H1 (cell line): ENCODE results near the gene UPK3B. TPM values are rescaled to one million over a fixed set of nuclear protein-coding genes. Genes with fewer than 3 reads are reported as not detected.
"Not testable (repeated sequence)": the region's sequence is repeated elsewhere in the genome, so short reads cannot be mapped to it uniquely, and the experiment has no call there.

Experiments used
- CTCF ChIA-PET: fragments of 300-600 bp; sonication (Branson Sonifier 250); formaldehyde crosslinking; loops from one replicate; lab custom pipeline; 2021; ENCODE audit not compliant: partially characterized antibody; lab: Charles Lee
- POLR2A ChIA-PET: fragments of 300-600 bp; sonication (Branson Sonifier 250); formaldehyde crosslinking; loops from one replicate; lab custom pipeline; 2021; ENCODE audit warnings: inconsistent platforms; ENCODE audit not compliant: partially characterized antibody; lab: Charles Lee
- DNase-seq, 2 experiments: peaks; one replicate each; pipeline versions ENCODE4 v3.0.0 to v3.0.0-alpha.2; 2010 to 2022; ENCODE audit warnings: low spot score in 2 of 2, low read depth in 1 of 2, mixed read lengths in 1 of 2
- FAIRE-seq: peaks from 2 replicates; lab custom pipeline; 2011; peaks lifted over from hg19 to GRCh38; lab: Jason Lieb, UNC
- H2AFZ ChIP-seq: 2 replicates; pipeline ENCODE4 v1.8.1; 2012; ENCODE audit warnings: low read length, inconsistent platforms
- H2AK5ac ChIP-seq: 2 replicates; pipeline ENCODE4 v1.6.1; 2013; ENCODE audit warnings: low read depth, low read length
- H2BK120ac ChIP-seq: replicated peaks from 2 replicates; pipeline ENCODE3; 2013; ENCODE audit warnings: low read depth, low read length, inconsistent platforms
- H2BK12ac ChIP-seq: 2 replicates; pipeline ENCODE4 v1.6.1; 2013; ENCODE audit warnings: low read depth, low read length
- H2BK15ac ChIP-seq: 2 replicates; pipeline ENCODE4 v1.6.1; 2013; ENCODE audit warnings: low read length
- H2BK20ac ChIP-seq: 2 replicates; pipeline ENCODE4 v1.6.1; 2013; ENCODE audit warnings: low read length
- H2BK5ac ChIP-seq: 2 replicates; pipeline ENCODE4 v1.6.1; 2013; ENCODE audit warnings: low read depth, low read length
- H3K14ac ChIP-seq: 2 replicates; pipeline ENCODE4 v1.6.1; 2013; ENCODE audit warnings: inconsistent platforms; ENCODE audit not compliant: insufficient read length
- H3K18ac ChIP-seq: 2 replicates; pipeline ENCODE4 v1.6.1; 2013; ENCODE audit warnings: low read length; ENCODE audit errors: extremely low read depth
- H3K23ac ChIP-seq: 2 replicates; pipeline ENCODE4 v1.6.1; 2013; ENCODE audit warnings: inconsistent platforms; ENCODE audit not compliant: insufficient read length
- H3K23me2 ChIP-seq: 2 replicates; pipeline ENCODE4 v1.6.1; 2013; ENCODE audit warnings: low read depth, low read length
- H3K27ac ChIP-seq: 2 replicates; pipeline ENCODE4 v1.6.1; 2011; ENCODE audit warnings: low read depth, low read length, inconsistent platforms
- H3K27me3 ChIP-seq, 4 experiments: replicated peaks in 1 of 4; 1 replicate in 1 of 4; 2 replicates in 3 of 4; pipeline versions ENCODE4 v1.6.1 to v1.8.1; 2011 to 2013; ENCODE audit warnings: low read length in 3 of 4, mild to moderate bottlenecking in 3 of 4, inconsistent platforms in 2 of 4, mixed read lengths in 2 of 4, moderate library complexity in 1 of 4; ENCODE audit not compliant: control insufficient read depth in 3 of 4, insufficient read depth in 3 of 4; ENCODE audit errors: extremely low read depth in 1 of 4
- H3K36me3 ChIP-seq, 4 experiments: 2 replicates each; pipeline versions ENCODE4 v1.6.1 to v1.8.1; 2011 to 2013; ENCODE audit warnings: mild to moderate bottlenecking in 4 of 4, low read length in 3 of 4, moderate library complexity in 2 of 4, control low read depth in 1 of 4, inconsistent platforms in 1 of 4; ENCODE audit not compliant: insufficient read depth in 4 of 4, control insufficient read depth in 2 of 4
- H3K4ac ChIP-seq: replicated peaks from 2 replicates; pipeline ENCODE3; 2013; ENCODE audit warnings: low read length, low read depth, mixed read lengths, inconsistent platforms; ENCODE audit not compliant: insufficient read length
- H3K4me1 ChIP-seq, 4 experiments: replicated peaks in 1 of 4; 1 replicate in 1 of 4; 2 replicates in 3 of 4; pipeline versions ENCODE4 v1.6.1 to v1.8.1; 2011 to 2013; ENCODE audit warnings: low read length in 3 of 4, inconsistent platforms in 2 of 4, mixed read lengths in 1 of 4; ENCODE audit not compliant: insufficient read depth in 4 of 4, control insufficient read depth in 3 of 4
- H3K4me2 ChIP-seq, 2 experiments: 2 replicates each; pipeline versions ENCODE4 v1.6.1 to v1.8.1; 2011 to 2013; ENCODE audit warnings: low read depth in 2 of 2, low read length in 2 of 2, control low read depth in 1 of 2, inconsistent platforms in 1 of 2, mild to moderate bottlenecking in 1 of 2; ENCODE audit not compliant: insufficient read depth in 1 of 2
- H3K4me3 ChIP-seq, 4 experiments: fragments of 200-600, 300-600 bp in 1 of 4; sonication (generic), shearing (Covaris generic), sonication (Bioruptor Twin) in 1 of 4; 2 replicates each; pipeline versions ENCODE4 v1.5.1 to v1.8.1; 2011 to 2016; ENCODE audit warnings: low read length in 4 of 4, low read depth in 3 of 4, control low read depth in 2 of 4, inconsistent platforms in 2 of 4, mild to moderate bottlenecking in 2 of 4, mixed read lengths in 1 of 4, moderate library complexity in 1 of 4; ENCODE audit not compliant: insufficient read depth in 2 of 4; ENCODE audit errors: extremely low read depth in 1 of 4
- H3K56ac ChIP-seq: replicated peaks from 2 replicates; pipeline ENCODE3; 2013; ENCODE audit warnings: low read depth, mild to moderate bottlenecking, mixed read lengths, low read length, inconsistent platforms; ENCODE audit not compliant: insufficient read length
- H3K79me1 ChIP-seq: 2 replicates; pipeline ENCODE4 v1.6.1; 2013; ENCODE audit warnings: low read depth, low read length, control low read depth
- H3K79me2 ChIP-seq, 2 experiments: 2 replicates each; pipeline versions ENCODE4 v1.6.1 to v1.8.1; 2012 to 2013; ENCODE audit warnings: low read length in 2 of 2, mild to moderate bottlenecking in 2 of 2, inconsistent platforms in 1 of 2; ENCODE audit not compliant: insufficient read depth in 2 of 2, control insufficient read depth in 1 of 2
- H3K9ac ChIP-seq, 4 experiments: replicated peaks in 1 of 4; 1 replicate in 1 of 4; 2 replicates in 3 of 4; pipeline versions ENCODE4 v1.6.1 to v1.8.1; 2011 to 2013; ENCODE audit warnings: low read depth in 3 of 4, low read length in 3 of 4, control low read depth in 2 of 4, mild to moderate bottlenecking in 2 of 4, moderate library complexity in 2 of 4, inconsistent platforms in 1 of 4; ENCODE audit errors: extremely low read depth in 1 of 4
- H3K9me3 ChIP-seq, 2 experiments: 2 replicates each; pipeline versions ENCODE4 v1.6.1 to v1.8.1; 2012 to 2013; ENCODE audit warnings: mild to moderate bottlenecking in 2 of 2, moderate library complexity in 2 of 2, control low read depth in 1 of 2, inconsistent platforms in 1 of 2, low read depth in 1 of 2, low read length in 1 of 2, mixed read lengths in 1 of 2; ENCODE audit not compliant: insufficient read depth in 2 of 2
- H4K20me1 ChIP-seq, 2 experiments: replicated peaks in 1 of 2; 2 replicates each; pipeline versions ENCODE3 to v1.8.1; 2011 to 2013; ENCODE audit warnings: inconsistent platforms in 2 of 2, low read length in 2 of 2, mild to moderate bottlenecking in 1 of 2; ENCODE audit not compliant: insufficient read depth in 2 of 2, control insufficient read depth in 1 of 2
- H4K5ac ChIP-seq: 2 replicates; pipeline ENCODE4 v1.6.1; 2013; ENCODE audit warnings: low read length, low read depth, mixed read lengths, inconsistent platforms; ENCODE audit not compliant: insufficient read length
- H4K8ac ChIP-seq: 2 replicates; pipeline ENCODE4 v1.8.0; 2013; ENCODE audit warnings: mild to moderate bottlenecking, moderate library complexity, low read length, inconsistent platforms; ENCODE audit not compliant: insufficient read depth; ENCODE audit errors: extremely low read depth
- H4K91ac ChIP-seq: replicated peaks from 2 replicates; pipeline ENCODE3; 2013; ENCODE audit warnings: low read length, mixed read lengths, inconsistent platforms; ENCODE audit not compliant: insufficient read length
- WGBS, 2 experiments: shearing (Covaris generic) in 1 of 2; methylation state at CpG; one replicate each; pipeline versions ENCODE4 v1.1.6 to v1.1.7; 2013 to 2015; ENCODE audit warnings: low lambda C conversion rate in 2 of 2, mixed read lengths in 2 of 2, inconsistent platforms in 1 of 2, low coverage in 1 of 2, missing lambda C conversion rate in 1 of 2; ENCODE audit not compliant: insufficient replicate concordance in 2 of 2, insufficient coverage in 1 of 2, insufficient read length in 1 of 2; ENCODE audit errors: extremely low coverage in 1 of 2, missing lambda C conversion rate in 1 of 2; 5-methylcytosine and 5-hydroxymethylcytosine counted together
- polyA plus RNA-seq, 7 experiments: library from polyadenylated mRNA; depleted of rRNA in 3 of 7; stranded (reverse) in 5 of 7; unstranded in 2 of 7; fragments of >200 nt in 5 of 7; fragments of 200-250 nt in 2 of 7; gene quantifications; 1 replicate in 5 of 7; 2 replicates in 1 of 7; 4 replicates in 1 of 7; pipeline versions ENCODE4 v1.2.1 to v1.2.3, GENCODE V29; 2011 to 2013; ENCODE audit warnings: missing spikeins in 2 of 7, mixed read lengths in 2 of 7
- total RNA-seq: library from RNA; stranded (reverse); fragmentation: NEBNext Ultra II Directional; extraction: Animal tissue kit (Norgen Biotek cat#: 25700); gene quantifications from 2 replicates; pipeline ENCODE4 v1.2.1, GENCODE V29; 2021

The UPK3B gene
- total and polyA plus RNA-seq, 2 of the 8 experiments (the other 6 are each of a cell fraction or from before 2014, with no cell fraction given) = 5.9 to 20.6 TPM

DNA sequence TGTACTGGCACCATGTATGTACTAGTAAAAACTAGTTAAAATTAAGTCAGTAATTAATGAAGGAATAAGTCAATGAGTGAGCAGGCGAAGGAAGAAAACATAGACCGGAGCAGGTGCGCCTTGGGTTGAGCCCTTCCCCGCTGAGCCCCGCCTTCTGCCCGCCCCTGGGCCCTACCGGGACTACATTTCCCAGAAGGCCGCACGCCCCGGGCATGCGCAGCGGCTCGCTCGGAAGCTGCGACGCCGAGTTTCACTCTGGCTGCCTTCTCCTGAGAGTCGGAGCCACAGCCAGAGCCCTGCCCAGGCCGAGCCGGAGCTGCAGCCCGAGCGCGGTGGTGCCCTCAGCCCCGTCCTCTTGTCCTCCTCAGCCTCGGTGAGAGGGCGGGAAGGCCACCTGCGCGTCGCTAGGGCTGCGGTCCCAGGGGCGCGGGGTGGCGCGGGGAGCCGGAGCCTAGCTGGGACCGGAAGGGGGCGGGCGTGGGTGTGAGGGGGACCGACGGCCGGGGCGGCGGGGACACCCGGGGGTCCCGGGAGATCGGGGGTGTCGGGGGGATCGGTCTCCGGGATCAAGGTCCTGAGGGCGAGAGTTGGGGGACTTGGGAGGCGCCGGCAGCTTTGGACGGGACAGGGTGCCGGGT lies 48.8 kb upstream of the UPK3B start, which contains the start of gene DTX2:
Gene DTX2, plus strand, starts transcription at position 246 of the 638 bp plus-strand sequence. CDS start 18,801 bp downstream, outside the sequence.
- H2BK5ac ChIP-seq, H3K4ac ChIP-seq, H2BK12ac ChIP-seq, H4K5ac ChIP-seq, H3K9ac ChIP-seq, H3K79me2 ChIP-seq, POLR2A ChIA-PET, H3K23me2 ChIP-seq, H2BK15ac ChIP-seq, H3K4me1 ChIP-seq, H3K27ac ChIP-seq, H2BK120ac ChIP-seq, H2BK20ac ChIP-seq, H3K36me3 ChIP-seq, FAIRE-seq, H3K56ac ChIP-seq, H3K9me3 ChIP-seq, H3K79me1 ChIP-seq, CTCF ChIA-PET, H4K91ac ChIP-seq, H3K27me3 ChIP-seq, H3K14ac ChIP-seq, H4K20me1 ChIP-seq, H2AK5ac ChIP-seq, H4K8ac ChIP-seq, H2AFZ ChIP-seq, H3K4me2 ChIP-seq, H3K23ac ChIP-seq, H3K18ac ChIP-seq: not testable (repeated sequence)
- H3K4me3 ChIP-seq = peak within 1 kb of the TSS in 2 of 4 experiments; percentile 49 to 51; a peak in 4 of 8 replicates
- DNase-seq = peak in 1 of 2 experiments; percentile 64
- 1% methylated on average over 12 of the region's 54 CpGs; no CpG with 5 or more reads in 1 of the 2 experiments for WGBS, 2 experiments
